Coronary artery (tissue), 2 donors: ENCODE results near the gene EXOC3L1.
A peak's percentile ranks its signal among the peaks of the same experiment; 100 is the strongest.

Experiments
- DNase-seq: peaks from one replicate; pipeline ENCODE4 v3.0.0-alpha.2; 2017; ENCODE audit warnings: low spot score
- H3K27ac ChIP-seq, 2 donors: fragments of 200-600 bp; sonication (generic); one replicate each; pipeline ENCODE4 v1.5.1; 2016 to 2019
- H3K4me3 ChIP-seq: fragments of 200-600 bp; sonication (generic); 2 replicates; pipeline ENCODE4 v1.5.1; 2016; ENCODE audit warnings: mild to moderate bottlenecking, moderate library complexity
- TF ChIP-seq, protein P1 (sequence below): fragments of 200-600 bp; sonication (generic); IDR thresholded peaks from one replicate; pipeline ENCODE4 v1.5.1; 2019; ENCODE audit warnings: antibody characterized with exemption

Gene EXOC3L1, protein sequence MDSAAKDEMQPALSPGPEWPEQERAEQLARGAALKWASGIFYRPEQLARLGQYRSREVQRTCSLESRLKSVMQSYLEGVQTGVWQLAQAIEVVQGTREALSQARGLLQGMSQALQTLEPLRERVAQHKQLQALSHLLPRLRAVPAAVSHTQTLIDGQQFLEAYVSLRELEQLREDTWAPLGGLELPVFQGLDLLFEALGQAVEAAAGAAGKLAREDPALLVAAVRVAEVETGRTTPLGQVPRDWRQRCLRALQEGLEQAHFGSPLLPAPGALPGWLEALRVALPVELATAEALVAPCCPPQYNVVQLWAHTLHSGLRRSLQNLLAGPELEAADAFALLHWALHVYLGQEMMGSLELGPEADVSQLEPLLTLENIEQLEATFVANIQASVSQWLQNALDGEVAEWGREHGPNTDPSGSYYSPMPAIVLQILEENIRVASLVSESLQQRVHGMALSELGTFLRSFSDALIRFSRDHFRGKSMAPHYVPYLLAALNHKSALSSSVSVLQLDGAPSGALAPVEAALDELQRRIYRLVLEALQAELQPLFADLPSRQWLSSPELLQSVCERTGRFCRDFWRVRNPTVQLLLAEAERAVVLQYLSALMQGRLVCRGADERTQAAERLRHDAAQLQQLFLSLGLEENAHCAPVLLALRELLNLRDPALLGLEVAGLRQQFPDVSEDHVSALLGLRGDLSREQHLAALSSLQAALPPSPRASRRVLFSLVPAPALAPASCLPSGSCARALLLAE

DNA sequence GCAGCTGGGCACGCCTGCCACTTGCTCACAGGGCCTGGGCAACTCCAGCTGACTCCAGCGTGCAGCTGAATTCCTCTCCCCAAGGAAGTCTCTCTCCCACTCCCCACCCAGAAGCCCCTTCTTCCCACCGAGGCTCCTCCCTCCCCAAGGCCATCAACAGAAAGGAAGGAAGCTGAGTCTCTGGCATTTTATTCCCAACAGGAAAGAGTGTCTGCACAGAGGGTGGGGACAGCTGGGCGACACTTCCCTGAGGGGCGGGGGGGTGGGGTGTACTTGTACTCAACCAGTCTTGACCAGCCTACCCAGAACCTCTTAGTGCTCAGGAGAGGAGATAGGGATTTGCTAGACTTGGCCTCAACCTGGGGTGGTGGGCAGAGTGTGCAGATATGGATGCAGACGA is at the start of gene EXOC3L1:
Gene EXOC3L1 (minus strand): TSS at position 96 of the 400 bp plus-strand sequence. CDS start 460 bp downstream, outside the sequence.
- Histone ChIP-seq H3K27ac (no peak within 1 kb of the TSS), H3K4me3 (no peak within 1 kb of the TSS)
- no peak for DNase-seq
- TF ChIP-seq, protein P1, sequence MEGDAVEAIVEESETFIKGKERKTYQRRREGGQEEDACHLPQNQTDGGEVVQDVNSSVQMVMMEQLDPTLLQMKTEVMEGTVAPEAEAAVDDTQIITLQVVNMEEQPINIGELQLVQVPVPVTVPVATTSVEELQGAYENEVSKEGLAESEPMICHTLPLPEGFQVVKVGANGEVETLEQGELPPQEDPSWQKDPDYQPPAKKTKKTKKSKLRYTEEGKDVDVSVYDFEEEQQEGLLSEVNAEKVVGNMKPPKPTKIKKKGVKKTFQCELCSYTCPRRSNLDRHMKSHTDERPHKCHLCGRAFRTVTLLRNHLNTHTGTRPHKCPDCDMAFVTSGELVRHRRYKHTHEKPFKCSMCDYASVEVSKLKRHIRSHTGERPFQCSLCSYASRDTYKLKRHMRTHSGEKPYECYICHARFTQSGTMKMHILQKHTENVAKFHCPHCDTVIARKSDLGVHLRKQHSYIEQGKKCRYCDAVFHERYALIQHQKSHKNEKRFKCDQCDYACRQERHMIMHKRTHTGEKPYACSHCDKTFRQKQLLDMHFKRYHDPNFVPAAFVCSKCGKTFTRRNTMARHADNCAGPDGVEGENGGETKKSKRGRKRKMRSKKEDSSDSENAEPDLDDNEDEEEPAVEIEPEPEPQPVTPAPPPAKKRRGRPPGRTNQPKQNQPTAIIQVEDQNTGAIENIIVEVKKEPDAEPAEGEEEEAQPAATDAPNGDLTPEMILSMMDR = no peak

DNA sequence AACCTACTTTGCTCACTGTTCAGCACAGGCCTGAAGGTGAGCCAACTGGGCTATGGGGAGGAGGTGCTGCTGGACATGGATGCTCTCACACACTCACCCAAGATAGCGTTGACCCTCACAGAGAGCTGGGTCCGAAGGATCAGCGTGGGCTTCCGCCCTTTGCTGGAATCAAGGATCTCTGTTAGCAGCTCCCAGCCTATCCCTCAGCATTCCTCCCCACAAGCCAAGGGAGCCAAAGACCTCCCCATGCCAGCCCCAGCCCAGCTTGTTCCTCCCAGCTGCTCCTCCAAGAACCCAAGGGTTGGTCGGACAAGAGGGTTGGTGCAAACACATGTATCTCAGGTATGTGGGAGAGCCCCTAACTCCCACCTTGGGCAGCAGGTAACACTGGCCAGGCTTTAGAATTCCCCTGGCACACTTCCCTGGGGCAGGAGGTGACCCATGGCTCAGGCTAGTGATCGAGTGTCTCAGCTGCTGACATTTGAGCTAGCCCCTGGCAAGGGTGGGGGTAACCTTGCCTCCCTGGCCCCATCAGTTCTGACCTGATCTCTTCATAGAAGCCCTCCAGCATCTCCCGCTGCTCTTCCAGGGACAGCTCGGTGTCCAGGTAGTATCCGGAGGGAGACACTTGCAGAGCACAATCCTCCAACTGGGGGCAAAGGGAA is 49.0 kb upstream of the EXOC3L1 start:
- TF ChIP-seq, protein P1 = no peak
- no peak for DNase-seq
- H3K27ac ChIP-seq = no peak overlapping the region
- H3K4me3 ChIP-seq = no peak overlapping the region

DNA sequence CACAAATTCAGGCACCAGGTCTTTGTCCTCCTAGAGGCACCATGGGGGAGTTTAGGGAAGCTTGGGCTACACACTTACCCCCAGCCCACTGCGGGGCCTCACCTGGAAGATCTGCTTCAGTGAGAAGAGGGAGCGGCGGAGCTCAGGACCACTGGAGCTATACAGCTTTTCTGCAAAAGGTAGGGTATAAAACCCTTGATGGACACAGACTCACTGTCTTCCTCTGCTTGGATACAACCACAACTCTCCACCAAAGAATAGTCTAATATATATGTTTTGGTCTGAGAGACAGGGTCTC is 48.3 kb upstream of the EXOC3L1 start:
- TF ChIP-seq, protein P1 = no peak
- Histone ChIP-seq H3K4me3 (no peak overlapping the region), H3K27ac (no peak overlapping the region)
- DNase-seq = no peak

GRCh38 chr16:67237396-67238277 is 47.7 kb upstream of the EXOC3L1 start:
- DNase-seq = no peak
- TF ChIP-seq, protein P1 = no peak

GRCh38 chr16:67236563-67237395 is 46.8 kb upstream of the EXOC3L1 start:
- TF ChIP-seq, protein P1 = no peak
- peak; percentile 74 for DNase-seq
- Histone ChIP-seq H3K27ac (no peak overlapping the region), H3K4me3 (no peak overlapping the region)

More at GRCh38 chr16:67237396-67238277, 47.7 kb upstream of the EXOC3L1 start:
- Histone ChIP-seq H3K27ac (no peak overlapping the region), H3K4me3 (no peak overlapping the region)
